Natural killer cell (primary cell): Measurements from ENCODE around the gene NTRK2. TPM values are rescaled to one million over a fixed set of nuclear protein-coding genes. Genes with fewer than 3 reads are reported as not detected.

Experiments used
- ATAC-seq, 3 donors: fragments of 150-1000 bp in 2 of 3; fragments of 200-7000 bp in 1 of 3; cut with Tn5 transposase; 1 replicate in 1 of 3; 2 replicates in 2 of 3; pipeline ENCODE4 v1.10.0; 2021; ENCODE audit warnings: mild to moderate bottlenecking in 2 of 3, moderate library complexity in 2 of 3
- DNase-seq, 2 donors: peaks; one replicate each; pipeline versions ENCODE4 v3.0.0 to v3.0.0-alpha.2; 2013 to 2021; ENCODE audit warnings: mixed read lengths in 1 of 2
- H3K27ac ChIP-seq: one replicate; pipeline ENCODE4 v1.5.1; 2013; ENCODE audit warnings: mild to moderate bottlenecking, low read length
- H3K27me3 ChIP-seq: one replicate; pipeline ENCODE4 v1.6.1; 2013; ENCODE audit warnings: low read length; ENCODE audit not compliant: control insufficient read depth, insufficient read depth
- H3K36me3 ChIP-seq: one replicate; pipeline ENCODE4 v1.6.1; 2013; ENCODE audit warnings: low read length; ENCODE audit not compliant: control insufficient read depth, insufficient read depth
- H3K4me1 ChIP-seq: one replicate; pipeline ENCODE4 v1.6.1; 2013; ENCODE audit warnings: low read length; ENCODE audit not compliant: control insufficient read depth, insufficient read depth
- H3K4me3 ChIP-seq: one replicate; pipeline ENCODE4 v1.5.1; 2013; ENCODE audit warnings: low read length
- H3K9me3 ChIP-seq: one replicate; pipeline ENCODE4 v1.6.1; 2013; ENCODE audit warnings: low read length; ENCODE audit not compliant: control insufficient read depth, insufficient read depth
- H3K27ac Mint-ChIP-seq, 2 donors: one replicate each; pipeline ENCODE4 v1.8.0; 2022; ENCODE audit warnings: mild to moderate bottlenecking in 2 of 2, mixed read lengths in 2 of 2, moderate library complexity in 1 of 2
- H3K27me3 Mint-ChIP-seq, 2 donors: one replicate each; pipeline ENCODE4 v1.8.0; 2022; ENCODE audit warnings: low read depth in 2 of 2, mixed read lengths in 2 of 2
- H3K36me3 Mint-ChIP-seq: one replicate; pipeline ENCODE4 v1.8.0; 2022; ENCODE audit warnings: mixed read lengths
- H3K4me1 Mint-ChIP-seq, 2 donors: one replicate each; pipeline ENCODE4 v1.8.0; 2022; ENCODE audit warnings: mixed read lengths in 2 of 2
- H3K4me3 Mint-ChIP-seq: one replicate; pipeline ENCODE4 v1.8.0; 2022; ENCODE audit warnings: mild to moderate bottlenecking, moderate library complexity, mixed read lengths
- H3K9me3 Mint-ChIP-seq, 2 donors: one replicate each; pipeline ENCODE4 v1.8.0; 2022; ENCODE audit warnings: mixed read lengths in 2 of 2
- CTCF ChIP-seq: fragments of 200-600 bp; IDR thresholded peaks from one replicate; pipeline ENCODE4 v1.8.0; 2022; ENCODE audit warnings: antibody characterized with exemption
- WGBS: methylation state at CpG from one replicate; pipeline ENCODE4 v1.1.7; 2013; ENCODE audit warnings: missing lambda C conversion rate; ENCODE audit not compliant: insufficient coverage; 5-methylcytosine and 5-hydroxymethylcytosine counted together
- intact Hi-C: fragments of 100-400 bp; cut with micrococcal nuclease; formaldehyde crosslinking; loops from one replicate; pipeline ENCODE4 v1.14.2; 2022
- total RNA-seq, 4 donors: library from RNA; stranded (reverse); fragments of 120-200 nt in 1 of 4; gene quantifications; one replicate each; pipeline versions ENCODE4 v1.2.3 to v1.2.4, GENCODE V29; 2013 to 2022

NTRK2 gene
- total RNA-seq, 3 donors from 2014 or later (not counting 1 experiment from before 2014, with no cell fraction given), result 0.08 TPM; not detected in 2

DNA sequence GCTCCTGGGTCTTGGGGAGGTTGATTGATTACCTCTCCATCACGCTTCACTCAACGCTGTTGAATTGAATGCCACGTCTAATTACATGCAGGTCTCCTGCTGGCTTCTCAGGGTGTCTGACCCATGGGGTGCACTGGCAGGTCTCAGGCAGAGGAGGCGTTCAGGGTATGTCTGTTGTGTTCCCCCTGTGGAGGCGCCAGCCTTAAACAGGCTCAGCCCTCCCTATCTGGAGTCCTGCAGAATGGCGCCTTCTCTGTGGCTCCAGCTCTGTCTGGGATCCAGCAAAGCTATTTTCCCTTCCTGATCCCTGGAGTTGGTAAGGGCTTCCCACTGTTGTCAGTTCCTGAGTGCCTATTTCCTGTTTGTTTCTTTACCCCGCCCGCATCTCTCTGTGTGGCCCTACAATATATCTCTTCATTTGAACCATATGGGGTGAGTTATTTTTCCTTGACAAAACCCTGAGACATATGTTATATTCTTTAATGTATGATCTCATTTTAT lies 150.0 kb downstream of the NTRK2 start:
- no peak for TF ChIP-seq CTCF
- H3K27ac ChIP-seq, result no peak overlapping the region
- no peaks in the 10 kb centered on the region for H3K36me3 ChIP-seq
- no peaks in the 10 kb centered on the region for H3K27me3 ChIP-seq
- no peak overlapping the region for H3K4me3 ChIP-seq
- intact Hi-C loops, result no loop called here
- ATAC-seq (no peak), DNase-seq (no peak)
- Mint-ChIP-seq H3K4me1 (no peaks in the 10 kb centered on the region), H3K9me3 (no peaks in the 10 kb centered on the region), H3K27ac (no peak overlapping the region), H3K36me3 (no peaks in the 10 kb centered on the region), H3K27me3 (peaks cover 11 to 13% of the 10 kb centered on the region in 2 donors), H3K4me3 (no peak overlapping the region)
- WGBS, result 88% methylated on average over 6 of the region's 8 CpGs
- H3K4me1 ChIP-seq, result no peaks in the 10 kb centered on the region
- H3K9me3 ChIP-seq, result no peaks in the 10 kb centered on the region

GRCh38 chr9:84821431-84821830 lies 151.9 kb downstream of the NTRK2 start:
- ATAC-seq (no peak), DNase-seq (no peak)
- no peaks in the 10 kb centered on the region for H3K36me3 ChIP-seq
- H3K4me3 ChIP-seq, result no peak overlapping the region
- intact Hi-C loops, result no loop called here
- H3K27ac ChIP-seq, result no peak overlapping the region
- 60% methylated on average over 1 of the region's 1 CpG for WGBS
- TF ChIP-seq CTCF, result no peak
- no peaks in the 10 kb centered on the region for H3K36me3 Mint-ChIP-seq
- H3K27me3 ChIP-seq, result peaks cover 2% of the 10 kb centered on the region
- H3K9me3 ChIP-seq, result no peaks in the 10 kb centered on the region
- H3K9me3 Mint-ChIP-seq, result no peaks in the 10 kb centered on the region
- peaks cover 10 to 14% of the 10 kb centered on the region in 2 donors for H3K27me3 Mint-ChIP-seq
- no peaks in the 10 kb centered on the region for H3K4me1 Mint-ChIP-seq
- H3K27ac Mint-ChIP-seq, result no peak overlapping the region
- no peaks in the 10 kb centered on the region for H3K4me1 ChIP-seq
- no peak overlapping the region for H3K4me3 Mint-ChIP-seq

GRCh38 chr9:84822589-84823233 lies 153.2 kb downstream of the NTRK2 start:
- no peak for DNase-seq
- Mint-ChIP-seq H3K27me3 (peaks cover 10 to 14% of the 10 kb centered on the region in 2 donors), H3K36me3 (no peaks in the 10 kb centered on the region), H3K4me3 (no peak overlapping the region), H3K9me3 (no peaks in the 10 kb centered on the region), H3K27ac (no peak overlapping the region), H3K4me1 (no peaks in the 10 kb centered on the region)
- H3K4me3 ChIP-seq, result no peak overlapping the region
- no peaks in the 10 kb centered on the region for H3K9me3 ChIP-seq
- H3K36me3 ChIP-seq, result no peaks in the 10 kb centered on the region
- intact Hi-C loops, result no loop called here
- H3K27me3 ChIP-seq, result peaks cover 2% of the 10 kb centered on the region
- no peak for ATAC-seq
- no peak for TF ChIP-seq CTCF
- no peak overlapping the region for H3K27ac ChIP-seq
- 77% methylated on average over 6 of the region's 7 CpGs for whole genome bisulfite sequencing
- H3K4me1 ChIP-seq, result no peaks in the 10 kb centered on the region
